HG02943 (cell line): ENCODE results near the gene KIF2A.

Experiments
- ATAC-seq: cut with Tn5 transposase; IDR thresholded peaks from one replicate; pipeline ENCODE4 v1.9.1; 2021; ENCODE audit warnings: mild to moderate bottlenecking, low read depth, moderate library complexity; ENCODE audit not compliant: unreplicated experiment

Gene KIF2A

DNA sequence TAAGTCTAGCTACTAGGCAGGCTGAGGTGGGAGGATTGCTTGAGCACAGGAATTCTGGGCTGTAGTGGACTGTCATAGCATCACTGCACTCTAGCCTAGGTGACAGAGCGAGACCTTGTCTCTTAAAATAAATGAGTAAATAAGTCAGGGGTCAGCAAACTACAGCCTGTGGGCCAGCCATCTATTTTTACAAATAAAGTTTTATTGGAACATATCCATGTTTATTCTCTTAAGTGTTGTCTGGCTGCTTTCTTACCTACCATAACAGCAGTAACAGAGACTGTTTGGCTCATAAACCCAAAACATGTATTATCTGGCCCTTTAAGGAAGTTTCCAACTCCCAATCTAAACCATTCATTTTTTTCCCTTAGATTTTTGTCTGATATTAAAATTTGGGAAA lies 68.1 kb downstream of the KIF2A start:
- ATAC-seq = no peak

GRCh38 chr5:62375627-62376026 lies 69.6 kb downstream of the KIF2A start:
- no peak for ATAC-seq

GRCh38 chr5:62376064-62376463 lies 70.1 kb downstream of the KIF2A start:
- no peak for ATAC-seq

DNA sequence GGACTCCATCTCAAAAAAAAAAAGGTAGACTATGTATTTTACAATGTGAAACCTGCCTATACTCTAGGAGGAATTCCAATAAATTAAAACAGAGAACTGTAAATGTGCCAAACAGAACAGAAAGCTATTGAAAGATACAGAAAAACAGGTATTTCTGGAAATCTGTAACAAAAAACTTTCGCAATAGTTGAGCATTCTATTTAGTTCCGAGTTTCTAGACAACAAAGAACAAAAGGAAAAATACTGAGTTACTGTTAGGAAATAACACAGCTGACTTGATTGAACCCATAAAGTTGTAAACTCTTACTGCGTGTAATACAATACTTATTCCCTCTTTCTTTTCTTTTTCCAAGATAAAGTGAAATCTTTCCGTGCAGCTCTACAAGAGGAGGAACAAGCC lies 79.1 kb downstream of the KIF2A start:
- no peak for ATAC-seq

- ATAC-seq = no peak
Measured at GRCh38 chr5:62385816-62386400, 79.9 kb downstream of the KIF2A start.

- no peak for ATAC-seq
Measured at GRCh38 chr5:62386824-62387223, 80.8 kb downstream of the KIF2A start.

GRCh38 chr5:62395210-62395950 lies 89.4 kb downstream of the KIF2A start:
- no peak for ATAC-seq

- peak; percentile 98 for ATAC-seq
Measured at GRCh38 chr5:62403411-62404250, 97.6 kb downstream of the KIF2A start, which contains the start of gene DIMT1. DIMT1 (minus strand) TSS chr5:62403905; CDS start chr5:62403772, 133 bp downstream.

- peak; percentile 99 for ATAC-seq
Measured at GRCh38 chr5:62412549-62413329, 106.7 kb downstream of the KIF2A start, which contains the start of gene IPO11. IPO11 (plus strand) TSS chr5:62412763; CDS start chr5:62437280, 24,517 bp downstream.

GRCh38 chr5:62413711-62414110 lies 107.7 kb downstream of the KIF2A start:
- no peak for ATAC-seq

DNA sequence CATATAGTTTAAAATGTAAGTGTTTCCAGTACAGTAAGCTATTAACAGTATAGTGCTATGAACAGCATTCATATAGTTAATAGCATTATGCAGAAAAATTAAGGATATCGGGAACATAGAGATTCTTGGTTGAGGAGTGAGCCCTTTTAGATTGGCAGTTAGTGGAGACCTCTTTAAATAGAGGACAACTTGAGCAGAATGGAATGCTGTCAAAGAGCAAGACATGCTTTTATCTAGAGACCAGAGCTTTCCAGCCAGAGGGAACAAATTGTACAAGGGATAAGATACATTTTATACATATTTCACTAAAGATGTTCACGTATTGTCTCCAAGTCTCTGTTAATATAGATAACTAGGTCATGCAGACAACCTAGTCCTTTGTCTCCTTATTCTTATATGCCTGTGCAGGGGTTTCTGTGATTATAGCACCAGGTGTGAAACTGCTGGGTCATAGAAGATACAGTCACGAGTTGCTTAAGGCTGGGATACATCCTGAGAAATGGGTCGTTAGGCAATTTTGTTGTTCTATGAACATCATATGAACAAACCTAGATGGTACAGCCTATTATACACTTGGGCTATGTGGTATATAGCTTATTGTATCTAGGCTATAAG lies 112.6 kb downstream of the KIF2A start:
- ATAC-seq = no peak

GRCh38 chr5:62419609-62420008 lies 113.6 kb downstream of the KIF2A start:
- ATAC-seq = no peak

- ATAC-seq = no peak
Measured at GRCh38 chr5:62421414-62421813, 115.4 kb downstream of the KIF2A start.

- no peak for ATAC-seq
Measured at GRCh38 chr5:62424763-62425162, 118.8 kb downstream of the KIF2A start.

GRCh38 chr5:62431735-62432620 lies 126.0 kb downstream of the KIF2A start:
- no peak for ATAC-seq

GRCh38 chr5:62432621-62433064 lies 126.6 kb downstream of the KIF2A start:
- no peak for ATAC-seq
